Measurements from ENCODE around the gene SLCO3A1.

The SLCO3A1 gene

GRCh38 chr15:91974321-91974720 lies 120.8 kb downstream of the SLCO3A1 start:
- H3K36me3 ChIP-seq (ENCODE audit: control insufficient read depth in 1 of 2, insufficient read depth in 2 of 2, low read length in 2 of 2) = no peaks in the 10 kb centered on the region
- no peaks in the 10 kb centered on the region for H3K27me3 ChIP-seq (ENCODE audit: low read depth, low read length)
- no peak overlapping the region for H3K27ac ChIP-seq (ENCODE audit: low read length)
- H3K4me3 ChIP-seq (ENCODE audit: low read depth in 1 of 2, low read length in 2 of 2) = no peak overlapping the region
- H3K9me3 ChIP-seq (ENCODE audit: control insufficient read depth in 1 of 2, low read length in 2 of 2) = no peaks in the 10 kb centered on the region
- H3K4me1 ChIP-seq (ENCODE audit: control insufficient read depth in 1 of 2, insufficient read depth in 2 of 2, low read length in 2 of 2) = no peaks in the 10 kb centered on the region

GRCh38 chr15:91975241-91975978 lies 121.9 kb downstream of the SLCO3A1 start:
- H3K36me3 ChIP-seq (ENCODE audit: control insufficient read depth in 1 of 2, insufficient read depth in 2 of 2, low read length in 2 of 2) = no peaks in the 10 kb centered on the region
- no peak overlapping the region for H3K27ac ChIP-seq (ENCODE audit: low read length)
- no peak overlapping the region for H3K4me3 ChIP-seq (ENCODE audit: low read depth in 1 of 2, low read length in 2 of 2)
- no peaks in the 10 kb centered on the region for H3K27me3 ChIP-seq (ENCODE audit: low read depth, low read length)
- no peaks in the 10 kb centered on the region for H3K4me1 ChIP-seq (ENCODE audit: control insufficient read depth in 1 of 2, insufficient read depth in 2 of 2, low read length in 2 of 2)
- no peaks in the 10 kb centered on the region for H3K9me3 ChIP-seq (ENCODE audit: control insufficient read depth in 1 of 2, low read length in 2 of 2)

- no peaks in the 10 kb centered on the region for H3K27me3 ChIP-seq (ENCODE audit: low read depth, low read length)
- no peak overlapping the region for H3K27ac ChIP-seq (ENCODE audit: low read length)
- H3K4me3 ChIP-seq (ENCODE audit: low read depth in 1 of 2, low read length in 2 of 2) = no peak overlapping the region
- no peaks in the 10 kb centered on the region for H3K4me1 ChIP-seq (ENCODE audit: control insufficient read depth in 1 of 2, insufficient read depth in 2 of 2, low read length in 2 of 2)
- H3K9me3 ChIP-seq (ENCODE audit: control insufficient read depth in 1 of 2, low read length in 2 of 2) = no peaks in the 10 kb centered on the region
- no peaks in the 10 kb centered on the region for H3K36me3 ChIP-seq (ENCODE audit: control insufficient read depth in 1 of 2, insufficient read depth in 2 of 2, low read length in 2 of 2)
These were observed 123.5 kb downstream of the SLCO3A1 start for GRCh38 chr15:91976966-91977365.

GRCh38 chr15:91980502-91981267 lies 127.2 kb downstream of the SLCO3A1 start:
- Histone ChIP-seq H3K27me3 (ENCODE audit: low read depth, low read length) (no peaks in the 10 kb centered on the region), H3K4me1 (ENCODE audit: control insufficient read depth in 1 of 2, insufficient read depth in 2 of 2, low read length in 2 of 2) (no peaks in the 10 kb centered on the region), H3K36me3 (ENCODE audit: control insufficient read depth in 1 of 2, insufficient read depth in 2 of 2, low read length in 2 of 2) (no peaks in the 10 kb centered on the region), H3K9me3 (ENCODE audit: control insufficient read depth in 1 of 2, low read length in 2 of 2) (no peaks in the 10 kb centered on the region), H3K27ac (ENCODE audit: low read length) (no peak overlapping the region), H3K4me3 (ENCODE audit: low read depth in 1 of 2, low read length in 2 of 2) (no peak overlapping the region)

DNA sequence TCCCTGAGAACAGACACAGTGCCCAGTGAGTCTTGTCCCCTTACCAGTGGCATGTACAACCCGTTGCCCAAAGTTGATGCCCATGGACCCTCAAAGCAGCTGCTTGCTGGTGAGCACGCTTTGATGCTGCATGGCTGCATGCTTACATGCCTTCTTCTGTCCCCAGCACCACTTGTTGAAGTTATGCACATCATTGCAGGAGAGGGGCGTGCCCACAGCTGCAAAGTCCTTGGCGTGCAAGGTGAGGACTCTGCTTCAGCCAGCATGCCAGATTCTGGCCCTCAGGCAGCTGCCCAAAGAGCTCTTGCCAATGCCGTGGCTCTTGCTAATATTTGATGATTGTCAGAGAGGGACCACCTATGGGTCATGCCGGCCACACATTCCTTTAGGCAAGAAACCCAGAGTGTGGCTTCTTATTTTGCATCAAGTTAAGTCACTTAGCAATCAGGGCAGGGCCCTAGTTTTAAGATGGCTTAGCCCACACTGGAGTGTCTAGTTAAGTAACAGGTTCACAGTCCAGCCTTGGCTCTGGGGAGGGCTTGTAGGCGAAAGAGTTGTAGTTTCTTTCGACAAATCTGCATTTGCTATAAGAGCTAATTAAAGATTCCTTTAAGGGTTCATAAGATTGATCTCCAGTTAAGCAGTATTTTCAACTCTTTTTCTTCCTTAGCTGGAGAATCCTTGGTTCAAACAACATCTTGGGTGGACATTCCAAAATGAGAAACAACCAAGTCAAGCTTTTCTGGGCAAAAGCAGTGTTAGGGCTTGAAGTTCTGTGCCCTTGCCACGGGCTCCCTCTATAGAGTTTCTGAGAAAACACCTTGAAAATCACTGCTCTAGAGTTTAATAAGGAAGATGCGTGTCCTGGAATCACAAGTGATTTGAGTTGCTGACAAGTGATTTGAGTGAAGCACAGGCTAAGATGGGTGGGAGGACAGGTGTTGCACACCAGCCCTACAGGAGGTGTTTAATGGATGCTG lies 128.6 kb downstream of the SLCO3A1 start:
- Histone ChIP-seq H3K4me1 (ENCODE audit: control insufficient read depth in 1 of 2, insufficient read depth in 2 of 2, low read length in 2 of 2) (no peaks in the 10 kb centered on the region), H3K4me3 (ENCODE audit: low read depth in 1 of 2, low read length in 2 of 2) (no peak overlapping the region), H3K27me3 (ENCODE audit: low read depth, low read length) (no peaks in the 10 kb centered on the region), H3K36me3 (ENCODE audit: control insufficient read depth in 1 of 2, insufficient read depth in 2 of 2, low read length in 2 of 2) (no peaks in the 10 kb centered on the region), H3K27ac (ENCODE audit: low read length) (no peak overlapping the region), H3K9me3 (ENCODE audit: control insufficient read depth in 1 of 2, low read length in 2 of 2) (no peaks in the 10 kb centered on the region)

DNA sequence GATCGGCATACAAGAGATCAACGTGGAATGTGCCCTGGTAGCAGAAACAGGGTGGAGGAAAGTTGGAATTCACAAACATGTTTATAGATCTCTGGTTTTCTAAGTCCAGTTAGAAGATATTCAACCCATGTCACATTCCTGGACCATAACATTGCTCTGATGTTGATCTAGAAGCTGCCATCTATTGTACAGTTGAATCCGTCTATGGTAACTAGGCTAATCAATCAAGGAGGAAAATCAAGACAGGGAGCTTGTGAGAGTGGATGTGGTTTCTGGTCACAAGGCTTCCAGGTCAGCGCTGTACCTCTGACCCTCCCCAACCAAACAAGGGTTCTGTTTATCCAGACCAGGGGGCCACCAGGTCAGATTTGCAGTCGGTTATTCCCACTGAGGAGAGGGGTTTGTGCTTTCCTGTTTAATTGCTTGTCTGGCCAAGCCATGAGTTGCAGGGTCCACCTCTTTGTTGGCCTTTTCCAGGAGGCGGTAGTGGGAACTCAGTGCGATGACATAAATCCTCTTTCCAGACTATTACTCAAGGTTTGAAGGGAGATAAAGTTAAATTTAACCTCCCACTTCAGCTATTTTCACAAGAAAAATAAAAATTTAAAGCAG lies 130.3 kb downstream of the SLCO3A1 start:
- Histone ChIP-seq H3K4me1 (ENCODE audit: control insufficient read depth in 1 of 2, insufficient read depth in 2 of 2, low read length in 2 of 2) (no peaks in the 10 kb centered on the region), H3K36me3 (ENCODE audit: control insufficient read depth in 1 of 2, insufficient read depth in 2 of 2, low read length in 2 of 2) (no peaks in the 10 kb centered on the region), H3K4me3 (ENCODE audit: low read depth in 1 of 2, low read length in 2 of 2) (no peak overlapping the region), H3K9me3 (ENCODE audit: control insufficient read depth in 1 of 2, low read length in 2 of 2) (no peaks in the 10 kb centered on the region), H3K27ac (ENCODE audit: low read length) (no peak overlapping the region), H3K27me3 (ENCODE audit: low read depth, low read length) (no peaks in the 10 kb centered on the region)

DNA sequence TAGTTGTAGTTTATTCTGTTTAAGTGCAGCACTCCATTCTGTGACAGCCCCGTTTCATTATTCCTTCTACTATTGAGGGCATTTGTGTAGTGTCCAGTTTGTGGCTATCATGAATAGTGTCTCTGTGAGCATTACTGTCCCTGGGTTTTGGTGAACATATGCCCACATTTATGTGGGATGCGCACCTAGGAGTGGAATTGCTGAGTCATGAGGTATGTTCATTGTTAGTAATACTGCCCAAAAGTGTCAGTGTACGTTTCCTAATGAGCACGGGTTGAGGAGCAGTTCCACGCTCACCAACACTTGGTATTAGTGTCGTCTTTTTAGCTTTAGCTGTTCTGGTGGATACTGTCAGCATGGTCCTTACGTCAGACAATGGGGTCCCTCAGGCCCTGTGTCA lies 131.8 kb downstream of the SLCO3A1 start:
- Histone ChIP-seq H3K27me3 (ENCODE audit: low read depth, low read length) (no peaks in the 10 kb centered on the region), H3K4me1 (ENCODE audit: control insufficient read depth in 1 of 2, insufficient read depth in 2 of 2, low read length in 2 of 2) (no peaks in the 10 kb centered on the region), H3K9me3 (ENCODE audit: control insufficient read depth in 1 of 2, low read length in 2 of 2) (no peaks in the 10 kb centered on the region), H3K4me3 (ENCODE audit: low read depth in 1 of 2, low read length in 2 of 2) (no peak overlapping the region), H3K27ac (ENCODE audit: low read length) (no peak overlapping the region), H3K36me3 (ENCODE audit: control insufficient read depth in 1 of 2, insufficient read depth in 2 of 2, low read length in 2 of 2) (no peaks in the 10 kb centered on the region)

GRCh38 chr15:91988071-91988470 lies 134.6 kb downstream of the SLCO3A1 start:
- H3K9me3 ChIP-seq (ENCODE audit: control insufficient read depth in 1 of 2, low read length in 2 of 2) = no peaks in the 10 kb centered on the region
- H3K4me3 ChIP-seq (ENCODE audit: low read depth in 1 of 2, low read length in 2 of 2) = no peak overlapping the region
- H3K27ac ChIP-seq (ENCODE audit: low read length) = no peak overlapping the region
- H3K4me1 ChIP-seq (ENCODE audit: control insufficient read depth in 1 of 2, insufficient read depth in 2 of 2, low read length in 2 of 2) = no peaks in the 10 kb centered on the region
- H3K36me3 ChIP-seq (ENCODE audit: control insufficient read depth in 1 of 2, insufficient read depth in 2 of 2, low read length in 2 of 2) = no peaks in the 10 kb centered on the region
- no peaks in the 10 kb centered on the region for H3K27me3 ChIP-seq (ENCODE audit: low read depth, low read length)

GRCh38 chr15:91988655-91989054 lies 135.1 kb downstream of the SLCO3A1 start:
- Histone ChIP-seq H3K27ac (ENCODE audit: low read length) (no peak overlapping the region), H3K4me3 (ENCODE audit: low read depth in 1 of 2, low read length in 2 of 2) (no peak overlapping the region), H3K4me1 (ENCODE audit: control insufficient read depth in 1 of 2, insufficient read depth in 2 of 2, low read length in 2 of 2) (no peaks in the 10 kb centered on the region), H3K27me3 (ENCODE audit: low read depth, low read length) (no peaks in the 10 kb centered on the region), H3K36me3 (ENCODE audit: control insufficient read depth in 1 of 2, insufficient read depth in 2 of 2, low read length in 2 of 2) (no peaks in the 10 kb centered on the region), H3K9me3 (ENCODE audit: control insufficient read depth in 1 of 2, low read length in 2 of 2) (no peaks in the 10 kb centered on the region)

GRCh38 chr15:91989821-91990220 lies 136.3 kb downstream of the SLCO3A1 start:
- H3K27me3 ChIP-seq (ENCODE audit: low read depth, low read length) = no peaks in the 10 kb centered on the region
- H3K4me3 ChIP-seq (ENCODE audit: low read depth in 1 of 2, low read length in 2 of 2) = no peak overlapping the region
- no peaks in the 10 kb centered on the region for H3K4me1 ChIP-seq (ENCODE audit: control insufficient read depth in 1 of 2, insufficient read depth in 2 of 2, low read length in 2 of 2)
- H3K9me3 ChIP-seq (ENCODE audit: control insufficient read depth in 1 of 2, low read length in 2 of 2) = no peaks in the 10 kb centered on the region
- no peaks in the 10 kb centered on the region for H3K36me3 ChIP-seq (ENCODE audit: control insufficient read depth in 1 of 2, insufficient read depth in 2 of 2, low read length in 2 of 2)
- no peak overlapping the region for H3K27ac ChIP-seq (ENCODE audit: low read length)

DNA sequence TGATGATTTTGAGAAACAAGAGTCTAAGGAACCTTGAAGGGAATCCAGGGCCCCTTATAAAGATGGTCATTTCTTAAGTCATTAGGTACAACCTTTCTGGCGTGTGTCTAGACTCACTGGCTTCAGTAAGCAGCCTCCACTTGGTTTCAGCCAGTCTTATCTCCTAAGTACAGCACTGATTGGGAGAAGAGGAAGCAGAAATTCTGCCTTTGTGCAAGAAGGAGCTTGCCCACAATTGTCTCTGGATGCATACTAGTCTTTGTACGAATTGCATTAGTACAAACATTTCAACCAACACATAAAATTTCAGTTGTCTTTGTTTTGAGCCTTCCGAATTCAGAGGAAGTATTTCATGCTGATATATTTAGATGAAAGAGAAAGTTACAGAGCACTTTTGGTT lies 139.4 kb downstream of the SLCO3A1 start:
- Histone ChIP-seq H3K36me3 (ENCODE audit: control insufficient read depth in 1 of 2, insufficient read depth in 2 of 2, low read length in 2 of 2) (no peaks in the 10 kb centered on the region), H3K27ac (ENCODE audit: low read length) (no peak overlapping the region), H3K4me1 (ENCODE audit: control insufficient read depth in 1 of 2, insufficient read depth in 2 of 2, low read length in 2 of 2) (no peaks in the 10 kb centered on the region), H3K4me3 (ENCODE audit: low read depth in 1 of 2, low read length in 2 of 2) (no peak overlapping the region), H3K9me3 (ENCODE audit: control insufficient read depth in 1 of 2, low read length in 2 of 2) (no peaks in the 10 kb centered on the region), H3K27me3 (ENCODE audit: low read depth, low read length) (no peaks in the 10 kb centered on the region)

Measured in muscle layer of duodenum (tissue), 2 donors.